Activated gamma-delta T cell treated with Interleukin-2 at 50 U/mL for 16 hours (primary cell): Measurements from ENCODE around the gene KRT3.
"Not testable (repeated sequence)": the region's sequence is repeated elsewhere in the genome, so short reads cannot be mapped to it uniquely, and the experiment has no call there.

Experiments used
- DNase-seq: peaks from one replicate; pipeline ENCODE4 v3.0.0-alpha.2; 2020

The KRT3 gene

DNA sequence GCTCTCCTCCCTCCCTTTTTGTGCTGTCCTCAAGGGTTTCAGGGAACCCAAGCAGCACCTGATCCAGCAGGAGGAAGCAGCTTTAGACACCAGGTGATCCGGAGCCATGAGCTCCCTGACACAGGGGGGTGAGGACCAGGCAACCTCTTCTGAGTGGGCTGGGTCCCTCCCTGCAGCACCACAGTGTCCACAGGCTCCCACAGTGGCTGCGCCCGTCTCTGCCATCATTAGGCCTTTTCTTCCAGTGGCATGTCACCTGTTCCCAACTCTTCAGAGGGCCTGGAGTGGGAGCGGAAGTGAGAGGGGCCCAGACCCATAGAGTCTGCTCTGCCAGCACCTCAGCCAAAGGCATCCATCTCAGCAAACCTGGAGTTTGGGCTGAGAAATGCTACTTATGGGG lies 18.4 kb downstream of the KRT3 start:
- DNase-seq, result no peak

DNA sequence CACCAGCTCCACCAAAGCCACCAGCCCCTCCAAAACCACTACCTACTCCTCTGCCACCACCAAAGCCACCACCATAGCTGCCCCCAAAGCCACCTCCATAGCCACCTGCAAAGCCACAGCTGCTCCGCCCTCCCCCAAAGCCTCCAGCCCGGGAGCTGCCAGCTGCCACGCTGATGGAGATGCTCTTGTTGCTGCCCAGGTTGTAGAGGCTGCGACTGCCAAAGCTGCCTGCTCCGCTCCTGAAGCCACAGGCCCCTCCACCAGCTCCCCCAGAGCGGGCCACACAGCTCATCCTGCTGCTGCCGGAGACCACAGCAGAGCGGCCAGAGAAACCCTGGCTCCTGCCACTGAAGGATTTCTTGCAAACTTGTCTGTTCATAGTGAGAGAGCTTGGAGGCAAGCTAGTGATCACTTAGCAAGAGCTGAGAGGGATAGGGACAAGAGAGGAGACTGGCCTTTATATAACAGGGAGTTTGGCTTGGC lies 19.0 kb downstream of the KRT3 start, which contains the start of gene KRT76:
KRT76 (minus strand) TSS at position 433 of the 483 bp plus-strand sequence; CDS start at position 379, 54 bp downstream.
- no peak for DNase-seq

DNA sequence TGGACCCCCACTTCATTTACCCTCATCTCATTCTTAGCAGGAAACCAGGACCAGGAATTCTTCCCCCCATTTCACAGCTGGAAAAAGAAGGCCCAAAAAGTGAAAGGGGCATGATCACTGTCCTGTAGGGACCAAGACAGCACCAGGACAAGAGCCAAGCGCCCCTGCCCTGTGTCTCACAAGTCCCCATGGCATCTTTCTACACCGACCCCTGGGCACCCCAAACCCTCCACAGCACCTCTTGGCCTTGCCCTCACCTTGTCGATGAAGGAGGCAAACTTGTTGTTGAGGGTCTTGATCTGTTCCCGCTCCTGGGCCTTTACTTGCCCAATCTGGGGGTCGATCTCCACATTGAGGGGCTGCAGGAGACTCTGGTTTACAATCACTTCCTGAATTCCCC lies 19.5 kb downstream of the KRT3 start:
- DNase-seq, result no peak

DNA sequence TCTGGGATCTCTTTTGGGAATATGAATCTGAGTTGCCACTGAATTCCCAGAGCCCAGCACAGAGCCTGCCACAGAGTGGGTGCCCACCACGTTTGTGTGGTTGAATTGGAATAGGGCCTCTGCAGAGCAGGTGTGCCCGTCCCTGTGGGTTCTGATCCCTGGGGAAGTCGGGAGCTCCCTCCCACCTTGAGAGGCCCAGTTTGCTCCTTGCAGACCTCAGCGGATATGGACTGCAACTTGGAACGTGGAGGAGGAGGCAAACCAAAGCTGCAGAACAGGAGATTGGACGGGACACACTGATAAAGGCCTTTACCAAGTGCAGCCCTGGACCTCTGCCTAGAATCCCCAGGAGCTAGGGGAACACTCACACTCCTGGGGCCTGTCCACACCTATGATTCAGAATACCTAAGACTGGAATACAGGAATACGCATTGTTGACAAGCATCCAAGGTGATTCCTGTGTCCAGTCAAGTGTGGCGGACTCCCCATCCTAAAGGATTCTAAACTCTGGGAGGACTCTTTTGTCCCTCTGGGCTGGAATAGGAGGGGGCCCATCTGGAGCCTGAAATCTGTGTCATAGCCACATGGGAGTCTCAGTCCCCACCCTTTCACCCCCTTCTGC lies 21.2 kb downstream of the KRT3 start:
- no peak for DNase-seq

DNA sequence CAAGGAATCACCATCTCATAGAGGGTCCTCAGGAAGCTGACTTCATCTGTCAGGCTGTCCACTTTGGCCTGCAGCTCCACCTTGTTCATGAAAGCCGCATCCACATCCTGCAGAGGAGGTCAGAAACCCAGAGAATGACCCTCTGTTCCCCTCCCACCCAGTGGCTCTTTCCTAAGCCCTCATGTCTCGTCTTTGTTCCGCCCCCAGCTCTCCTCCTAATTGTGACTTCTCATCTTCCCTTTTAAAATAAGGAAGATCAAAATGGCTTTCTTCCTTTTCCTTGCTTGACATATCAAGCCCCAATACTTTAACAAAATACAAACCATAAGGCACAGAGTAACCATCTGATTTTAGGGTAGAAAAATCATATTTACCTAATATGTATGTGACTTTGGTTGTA lies 23.1 kb downstream of the KRT3 start:
- DNase-seq, result no peak

DNA sequence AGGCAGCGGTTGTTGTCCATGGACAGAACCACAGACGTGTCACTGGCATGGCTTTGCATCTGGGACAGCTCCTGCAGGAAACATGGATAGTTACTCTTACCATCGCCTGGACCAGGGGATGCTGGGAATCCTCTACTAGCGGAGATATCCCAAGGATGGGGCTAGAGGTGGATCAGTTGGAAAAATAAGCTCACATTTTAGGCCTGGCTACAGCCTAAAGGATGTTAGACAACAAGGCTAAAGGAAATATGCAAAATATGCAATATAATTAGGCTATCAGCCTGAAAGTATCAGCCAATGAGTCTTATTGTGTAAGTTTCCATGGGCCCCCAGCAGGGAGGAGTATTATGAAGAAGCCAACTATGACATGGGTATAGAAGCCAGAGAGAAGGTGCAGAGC lies 23.7 kb downstream of the KRT3 start:
- no peak for DNase-seq

DNA sequence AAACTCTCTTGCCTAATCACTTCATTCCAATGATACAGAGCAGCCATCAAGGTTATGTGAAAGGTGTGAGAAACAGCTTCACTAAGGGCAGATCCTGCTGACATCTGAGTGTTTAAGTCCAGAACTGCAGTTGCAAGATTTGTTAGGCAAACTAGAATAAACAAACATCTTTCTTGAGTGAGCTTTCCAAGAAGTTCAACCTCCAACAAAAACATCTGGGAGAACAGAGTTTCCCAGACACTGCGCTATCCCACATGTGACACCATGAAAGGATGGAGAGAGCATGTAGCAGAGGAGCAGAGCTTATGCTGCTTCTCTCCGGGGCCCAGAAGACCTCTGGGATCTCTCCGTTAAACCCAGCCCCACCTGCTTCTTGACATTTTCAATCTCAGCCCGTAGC lies 24.4 kb downstream of the KRT3 start:
- no peak for DNase-seq

DNA sequence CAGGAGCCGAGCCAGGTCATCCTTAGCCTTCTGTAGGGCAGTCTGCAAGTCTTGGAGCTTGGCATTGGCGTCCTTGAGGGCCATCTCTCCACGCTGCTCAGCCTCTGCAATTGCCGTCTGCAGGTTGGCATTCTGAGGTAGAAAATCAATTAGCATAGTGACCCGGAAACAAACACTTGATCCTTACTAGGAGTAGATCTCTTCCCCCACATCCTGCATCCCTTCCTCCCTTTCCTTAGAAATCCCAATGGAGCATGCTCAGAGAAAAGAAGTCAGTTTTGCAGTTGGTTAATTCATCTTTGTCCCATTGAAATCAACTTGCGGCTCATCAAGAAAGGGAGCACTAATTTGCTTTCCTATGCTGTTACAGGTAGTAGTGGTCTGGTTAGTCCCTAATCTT lies 24.8 kb downstream of the KRT3 start:
- no peak for DNase-seq

DNA sequence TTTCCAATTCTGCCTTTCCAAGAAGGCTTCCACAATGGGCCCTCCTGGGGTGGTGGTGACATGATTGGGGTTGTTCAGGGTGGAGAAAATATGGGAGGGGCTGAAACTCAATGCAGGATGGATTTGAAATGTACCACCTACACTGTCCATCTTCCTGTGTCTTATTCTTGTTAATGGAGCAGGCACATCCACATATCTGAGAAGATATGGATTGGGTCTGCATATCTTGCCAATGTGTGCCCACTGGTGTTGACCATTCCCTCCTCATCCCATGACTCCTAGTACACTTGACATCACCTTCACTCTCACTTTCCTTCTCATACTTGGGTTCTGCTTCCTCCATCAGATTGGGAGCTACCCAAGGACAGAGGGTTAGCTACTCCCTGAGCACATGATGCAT lies 26.0 kb downstream of the KRT3 start:
- DNase-seq, result no peak

DNA sequence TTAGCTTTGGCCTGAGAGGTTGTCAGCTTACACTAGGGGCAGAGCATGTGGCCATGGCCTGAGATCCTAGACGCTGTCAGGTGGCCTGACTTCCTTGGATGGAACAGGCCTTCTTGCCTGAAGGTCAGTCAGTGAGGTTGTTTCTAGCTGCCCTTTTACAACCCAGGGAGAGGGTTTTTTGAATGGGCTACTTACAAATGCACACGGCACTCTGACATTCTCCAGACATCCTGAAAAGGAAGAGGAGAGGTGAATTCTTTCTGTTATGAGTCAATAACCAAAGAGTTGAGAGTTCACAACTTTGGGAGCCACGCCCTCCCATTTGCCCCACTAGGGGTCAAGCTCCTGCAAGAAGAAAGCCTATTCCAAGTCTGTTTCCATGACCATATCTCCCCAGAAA lies 26.6 kb downstream of the KRT3 start:
- no peak for DNase-seq

DNA sequence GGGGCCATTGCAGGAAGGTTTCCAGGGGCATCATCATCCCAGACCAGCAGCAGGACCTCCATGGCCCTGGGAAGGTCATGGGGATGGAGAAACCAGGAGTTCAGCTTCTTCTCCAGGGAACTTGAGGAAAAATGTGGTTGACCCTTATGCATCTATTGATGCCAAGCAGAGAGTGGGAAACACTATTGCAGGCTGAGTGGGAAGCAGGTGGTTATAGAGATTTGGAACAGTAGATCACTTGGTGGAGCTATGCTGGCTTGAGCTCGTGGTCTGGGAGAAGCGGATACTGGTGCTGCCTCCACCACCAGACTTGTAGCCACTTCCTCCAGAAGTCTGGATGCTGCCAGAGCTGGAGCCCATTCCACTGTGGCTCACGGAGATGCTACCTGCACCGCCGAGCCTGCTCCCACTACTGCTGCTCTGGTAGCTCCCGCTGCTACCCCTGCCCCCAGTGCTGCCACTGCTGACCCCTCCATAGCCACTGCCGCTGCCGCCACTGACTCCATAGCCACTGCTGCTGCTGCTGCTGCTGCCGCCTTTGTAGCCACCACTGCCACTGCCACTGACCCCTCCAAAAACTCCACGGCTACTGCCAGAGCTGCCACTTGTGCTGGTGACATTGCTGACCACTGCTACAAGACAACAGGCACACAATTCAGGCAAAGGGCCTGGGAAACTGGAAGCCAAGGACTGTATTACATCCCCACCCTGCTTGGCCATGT lies 27.3 kb downstream of the KRT3 start:
- no peak for DNase-seq

DNA sequence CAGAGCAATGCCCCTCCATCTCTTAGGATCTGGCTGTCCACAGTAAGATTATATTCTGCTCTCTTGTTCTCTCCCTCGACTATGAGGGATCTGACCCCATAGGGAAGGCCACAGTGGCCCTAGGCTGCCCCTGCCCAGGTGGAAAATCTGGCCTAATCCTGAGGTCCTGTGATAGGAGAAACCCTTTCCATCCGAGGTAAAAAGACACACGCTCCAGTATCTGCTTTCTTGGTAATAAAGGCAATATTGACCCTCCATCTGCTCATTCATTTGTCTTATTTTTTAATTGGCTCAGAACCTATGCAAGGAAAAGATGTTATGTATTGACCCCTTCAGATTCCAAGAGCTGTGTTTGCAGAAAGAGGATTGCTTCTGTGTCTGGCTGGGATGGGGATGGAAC lies 28.5 kb downstream of the KRT3 start:
- DNase-seq, result no peak

DNA sequence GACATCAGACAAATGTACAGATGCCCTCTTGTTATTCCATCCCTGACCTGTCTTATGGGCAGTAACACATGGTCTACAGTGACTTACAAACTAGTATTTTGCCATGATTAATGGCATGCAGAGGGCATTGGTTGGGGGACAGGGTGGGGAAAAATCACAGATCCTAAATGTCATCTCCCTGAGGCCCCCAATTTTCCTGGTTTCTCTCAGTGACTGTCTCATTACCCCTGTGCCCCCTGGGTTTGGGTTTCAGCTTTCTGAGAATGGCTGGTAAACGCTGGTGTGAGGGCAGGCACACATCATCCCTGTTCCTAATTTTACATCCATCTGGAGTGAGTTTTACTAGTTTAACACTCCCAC lies 28.9 kb downstream of the KRT3 start:
- no peak for DNase-seq

DNA sequence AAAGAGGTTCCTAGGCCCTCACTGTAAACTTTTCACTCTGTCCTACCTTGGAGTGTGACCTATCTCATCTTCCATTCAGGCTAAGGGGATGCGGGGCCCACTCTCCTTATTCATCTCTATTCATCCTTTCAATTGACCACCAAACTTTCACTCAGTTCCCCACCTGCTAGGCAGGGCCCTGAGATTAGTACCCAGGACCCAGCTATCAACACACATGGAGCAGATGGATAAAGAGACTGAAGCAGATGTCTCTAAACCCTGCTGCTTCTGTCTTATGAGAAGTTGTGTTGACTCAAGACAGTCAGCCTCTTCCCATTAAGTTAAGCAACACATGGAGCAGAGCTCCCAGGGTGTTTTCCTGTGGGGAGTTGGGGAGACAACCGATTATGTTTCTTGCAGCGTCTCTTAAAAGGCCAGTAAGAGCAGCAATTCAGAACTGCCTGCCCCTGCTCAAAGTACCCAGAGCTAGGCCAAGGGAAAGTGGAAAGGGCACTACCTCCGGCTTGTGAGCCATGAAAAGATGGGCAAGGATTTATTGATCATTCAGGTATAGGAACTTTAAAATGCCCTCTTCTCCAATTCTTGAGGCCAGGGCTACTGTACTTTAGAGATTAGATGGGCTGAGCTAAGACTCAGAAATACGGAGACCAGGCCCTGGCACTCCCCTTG lies 29.4 kb downstream of the KRT3 start:
- no peak for DNase-seq

DNA sequence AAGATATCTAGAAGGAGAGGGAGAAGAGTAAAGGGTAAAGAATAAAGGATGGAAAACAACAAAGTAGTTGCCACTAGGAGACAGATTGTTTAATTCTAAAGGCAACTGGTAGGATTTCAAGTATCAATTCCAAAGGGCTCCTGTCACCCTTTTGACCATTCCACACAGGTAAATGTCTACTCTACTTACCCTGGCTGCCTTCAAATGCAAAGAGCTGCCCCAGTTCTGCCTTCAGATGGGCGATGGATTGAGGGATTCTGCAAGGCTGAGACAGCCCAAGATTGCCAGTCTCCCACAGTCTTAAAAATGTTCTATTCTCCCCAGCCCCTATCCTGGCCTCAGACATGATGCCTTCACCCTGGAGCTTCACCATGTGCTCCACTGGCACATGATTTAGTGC lies 30.2 kb downstream of the KRT3 start:
- DNase-seq, result no peak

DNA sequence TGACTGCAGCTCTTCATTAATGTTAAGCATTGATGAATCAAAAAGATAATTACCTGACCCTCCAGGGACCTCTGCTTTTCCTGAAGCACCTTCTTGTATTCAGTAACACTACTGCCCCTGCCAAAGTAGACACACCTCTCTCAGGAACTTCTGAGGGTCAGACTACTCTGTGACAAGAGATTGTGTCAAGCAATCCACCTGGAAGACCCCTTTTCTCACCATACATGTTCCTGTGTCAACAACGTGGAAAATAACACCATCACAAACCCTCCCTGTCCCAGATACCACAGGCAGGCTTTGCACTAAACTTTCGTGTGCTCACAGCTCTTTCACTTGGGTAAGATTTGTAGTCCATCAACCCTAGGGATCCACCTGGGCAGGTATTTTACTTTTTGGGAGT lies 31.9 kb downstream of the KRT3 start:
- no peak for DNase-seq

DNA sequence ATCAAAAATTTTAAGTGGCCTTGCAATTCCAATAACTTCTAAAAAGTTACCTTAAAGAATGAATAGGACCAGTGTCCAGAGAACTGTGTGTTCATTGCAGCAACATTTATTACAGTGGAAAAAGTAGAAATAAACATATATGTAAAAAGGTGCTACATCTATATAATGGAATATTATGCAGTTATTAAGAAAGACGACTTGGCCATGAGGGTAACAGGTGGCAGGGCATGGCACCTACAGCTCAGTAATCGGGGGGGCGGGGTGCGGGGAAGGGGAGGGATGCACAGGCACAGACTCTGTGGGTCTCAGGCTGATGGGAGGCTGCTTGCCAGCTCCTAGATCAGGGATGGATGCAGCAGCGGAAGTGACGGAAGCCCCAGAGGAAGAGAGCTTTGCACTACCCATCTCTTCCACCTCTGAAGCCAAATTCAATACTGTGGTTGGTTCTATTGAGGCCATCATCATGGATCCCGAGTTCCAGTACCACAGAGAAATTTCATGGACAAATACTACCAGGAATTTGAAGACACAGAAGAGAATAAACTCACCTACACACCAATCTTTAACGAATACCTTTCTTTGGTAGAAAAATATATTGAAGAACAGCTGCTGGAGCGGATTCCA lies 32.8 kb downstream of the KRT3 start:
- no peak for DNase-seq

DNA sequence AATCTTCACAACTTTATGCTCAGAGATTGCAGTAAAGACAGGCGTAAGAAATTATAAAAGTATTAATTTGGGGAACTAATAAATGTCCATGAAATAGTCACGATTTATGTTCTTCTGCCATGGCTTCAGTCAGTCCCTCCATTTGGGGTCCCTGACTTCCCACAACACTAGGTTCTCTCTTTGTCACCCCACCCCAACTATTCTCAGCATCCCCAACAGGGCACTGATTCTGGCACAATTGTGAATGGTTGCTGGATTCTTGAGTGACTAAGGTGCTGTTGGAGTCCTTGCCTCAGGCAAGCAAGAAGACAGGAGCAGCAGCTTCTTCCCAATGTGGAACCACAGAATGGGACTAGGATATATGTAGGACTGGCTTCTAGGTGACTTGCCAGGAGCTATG lies 34.1 kb downstream of the KRT3 start:
- DNase-seq, result no peak

DNA sequence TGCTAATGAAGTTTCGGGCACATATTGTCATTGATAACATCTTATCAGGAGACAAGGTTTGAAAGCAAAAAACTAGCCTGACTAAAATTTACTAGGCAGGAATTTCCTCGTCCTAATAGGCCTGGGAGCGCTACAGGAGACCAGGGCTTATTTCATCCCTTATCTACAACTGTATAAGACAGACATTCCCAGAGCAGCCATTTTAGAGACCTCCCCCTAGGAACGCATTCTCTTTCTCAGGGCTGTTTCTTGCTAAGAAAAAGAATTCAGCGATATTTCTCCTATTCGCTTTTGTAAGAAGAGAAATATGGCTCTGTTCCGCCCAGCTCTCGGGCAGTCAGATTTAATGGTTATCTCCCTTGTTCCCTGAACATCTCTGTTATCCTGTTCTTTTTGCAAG lies 34.7 kb downstream of the KRT3 start:
- DNase-seq, result not testable (repeated sequence)

DNA sequence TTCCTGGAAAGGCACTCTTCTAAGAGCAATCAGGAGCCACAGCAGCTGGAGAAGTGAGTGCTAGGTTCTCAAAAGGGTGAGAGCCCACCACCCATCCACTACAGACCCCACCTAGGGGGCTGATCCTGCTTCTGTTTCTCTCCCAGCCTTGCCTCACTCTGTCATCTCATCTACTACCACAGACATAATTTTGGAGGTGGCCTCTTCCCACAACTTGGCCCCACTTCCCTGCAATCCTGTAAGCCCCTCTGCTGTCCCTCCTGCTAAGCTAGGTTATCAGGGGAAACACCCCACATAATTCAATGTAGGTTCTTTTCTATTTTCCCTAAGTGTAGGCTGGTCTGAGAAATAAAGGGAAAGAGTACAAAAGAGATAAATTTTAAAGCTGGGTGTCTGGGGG lies 35.3 kb downstream of the KRT3 start:
- DNase-seq, result no peak

DNA sequence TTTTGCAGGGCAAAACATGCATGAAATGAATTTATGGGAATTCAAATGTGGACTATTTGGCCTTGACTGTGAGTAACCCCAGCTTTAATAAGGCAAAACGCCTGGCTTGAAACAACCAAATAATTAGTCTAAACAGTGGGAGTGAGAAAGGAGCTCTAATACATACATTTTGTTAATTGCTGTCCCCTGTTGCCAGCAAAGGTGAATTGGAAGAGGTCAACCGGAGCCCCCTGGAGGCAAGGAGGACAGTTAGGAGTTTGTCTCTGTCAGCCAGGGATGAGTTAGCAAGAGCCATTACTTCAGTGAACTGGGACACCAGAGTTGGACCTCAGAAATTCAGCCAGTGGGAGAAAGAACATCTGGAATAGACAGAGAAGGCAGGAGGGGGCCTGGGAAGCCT lies 36.2 kb downstream of the KRT3 start:
- no peak for DNase-seq

DNA sequence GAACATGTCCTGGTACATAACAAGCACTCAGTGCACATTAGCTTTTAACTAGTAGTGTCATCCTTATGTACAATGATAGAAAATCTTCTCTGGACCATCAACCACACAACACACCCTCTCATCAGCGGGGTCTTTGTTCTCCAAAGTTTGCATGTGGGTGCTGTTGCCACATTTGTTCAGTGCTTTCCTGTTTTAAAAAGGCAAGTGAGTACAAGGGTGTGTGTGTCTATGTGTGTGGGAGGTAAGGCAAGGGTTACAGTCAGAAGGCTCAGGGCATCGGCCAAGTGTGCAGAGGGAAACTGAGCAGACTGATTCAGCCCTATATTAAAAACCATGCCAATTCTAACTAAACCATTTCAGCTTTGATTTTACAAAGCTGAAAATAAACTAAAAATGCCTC lies 36.7 kb downstream of the KRT3 start:
- no peak for DNase-seq

DNA sequence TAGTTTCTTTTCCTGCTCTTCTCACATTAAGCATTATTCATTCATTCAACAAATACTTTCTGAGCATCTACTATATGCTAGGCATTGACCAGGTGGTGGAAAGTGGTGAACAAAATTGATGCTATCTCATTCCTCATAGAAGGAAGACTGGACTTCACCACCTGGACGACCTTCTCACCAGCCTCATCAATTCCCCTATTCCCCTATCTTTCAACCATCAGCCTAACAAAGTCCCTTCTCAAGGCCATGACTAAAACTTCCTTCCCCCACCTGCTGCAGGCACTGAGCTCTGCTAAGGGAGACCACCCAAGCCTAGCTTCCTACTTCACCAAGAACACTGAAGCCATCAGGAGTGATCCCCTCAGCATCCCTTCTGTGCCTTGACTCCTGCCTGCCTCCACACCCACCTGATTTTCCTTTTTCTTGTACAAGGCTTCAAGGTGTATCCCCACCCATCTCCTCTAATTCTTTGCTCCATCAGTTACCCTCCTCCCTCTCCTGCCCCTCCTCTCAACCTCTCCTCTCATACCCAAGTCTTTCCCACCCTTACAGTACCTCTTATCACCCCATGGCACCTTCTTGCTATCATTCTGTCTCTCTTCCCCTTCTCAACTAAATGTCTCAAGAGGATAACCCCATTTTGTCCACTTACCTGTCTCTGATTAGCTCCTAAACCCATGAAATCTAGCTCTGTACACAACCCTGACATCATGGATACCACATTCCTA lies 38.3 kb downstream of the KRT3 start:
- DNase-seq, result no peak
